Osteocyte (in vitro differentiated cells): ENCODE data around the gene IRX4. TPM values are rescaled to one million over a fixed set of nuclear protein-coding genes. Genes with fewer than 3 reads are reported as not detected.
A peak's percentile ranks its signal among the peaks of the same experiment; 100 is the strongest.

Experiments used
- DNase-seq: peaks from one replicate; pipeline ENCODE4 v3.0.0; 2021; ENCODE audit warnings: mixed read lengths; ENCODE audit not compliant: unreplicated experiment; ENCODE audit errors: extremely low spot score
- H3K27ac Mint-ChIP-seq: one replicate; pipeline ENCODE4 v1.8.0; 2021; ENCODE audit warnings: mild to moderate bottlenecking, mixed read lengths; ENCODE audit not compliant: unreplicated experiment
- H3K27me3 Mint-ChIP-seq: one replicate; pipeline ENCODE4 v1.8.0; 2021; ENCODE audit warnings: mixed read lengths; ENCODE audit not compliant: unreplicated experiment
- H3K36me3 Mint-ChIP-seq: one replicate; pipeline ENCODE4 v1.8.0; 2021; ENCODE audit warnings: mixed read lengths; ENCODE audit not compliant: unreplicated experiment
- H3K4me1 Mint-ChIP-seq: one replicate; pipeline ENCODE4 v1.8.0; 2021; ENCODE audit warnings: mixed read lengths; ENCODE audit not compliant: unreplicated experiment
- H3K4me3 Mint-ChIP-seq: one replicate; pipeline ENCODE4 v1.8.0; 2021; ENCODE audit warnings: mild to moderate bottlenecking, moderate library complexity, mixed read lengths; ENCODE audit not compliant: unreplicated experiment
- H3K9me3 Mint-ChIP-seq: one replicate; pipeline ENCODE4 v1.8.0; 2021; ENCODE audit warnings: mixed read lengths; ENCODE audit not compliant: unreplicated experiment
- CTCF ChIP-seq: fragments of 200-600 bp; sonication (generic); IDR thresholded peaks from 2 replicates; pipeline ENCODE4 v1.5.0; 2021; ENCODE audit warnings: antibody characterized with exemption, mild to moderate bottlenecking, moderate library complexity
- total RNA-seq: library from RNA; stranded (reverse); gene quantifications from 2 replicates; pipeline ENCODE4 v1.2.1, GENCODE V29; 2021

IRX4 gene
- total RNA-seq, 1 donor from 2014 or later = not detected

GRCh38 chr5:1878050-1878849 is 4.5 kb downstream of the IRX4 start:
- no peak overlapping the region for H3K27ac Mint-ChIP-seq
- H3K4me3 Mint-ChIP-seq = no peak overlapping the region

GRCh38 chr5:1877103-1878049 is 5.3 kb downstream of the IRX4 start:
- no peak overlapping the region for H3K4me3 Mint-ChIP-seq
- DNase-seq = no peak
- H3K36me3 Mint-ChIP-seq = no peaks in the 10 kb centered on the region
- H3K9me3 Mint-ChIP-seq = no peaks in the 10 kb centered on the region
- peaks cover 59% of the 10 kb centered on the region for H3K27me3 Mint-ChIP-seq
- H3K4me1 Mint-ChIP-seq = peaks cover 11% of the 10 kb centered on the region
- TF ChIP-seq CTCF = no peak
- no peak overlapping the region for H3K27ac Mint-ChIP-seq

More at GRCh38 chr5:1878050-1878849, 4.5 kb downstream of the IRX4 start:
- Mint-ChIP-seq H3K36me3 (no peaks in the 10 kb centered on the region), H3K27me3 (peaks cover 54% of the 10 kb centered on the region), H3K4me1 (peaks cover 13% of the 10 kb centered on the region), H3K9me3 (no peaks in the 10 kb centered on the region)
- no peak for DNase-seq
- TF ChIP-seq CTCF = no peak

- Mint-ChIP-seq H3K27ac (no peak overlapping the region), H3K4me1 (peaks cover 11% of the 10 kb centered on the region), H3K36me3 (no peaks in the 10 kb centered on the region), H3K27me3 (peaks cover 62% of the 10 kb centered on the region), H3K9me3 (no peaks in the 10 kb centered on the region), H3K4me3 (no peak overlapping the region)
- DNase-seq = no peak
- no peak for TF ChIP-seq CTCF
These were observed 6.1 kb downstream of the IRX4 start for GRCh38 chr5:1876660-1877064.

- H3K27me3 Mint-ChIP-seq = peaks cover 58% of the 10 kb centered on the region
These were observed 6.7 kb downstream of the IRX4 start for GRCh38 chr5:1875843-1876659.

More at GRCh38 chr5:1875843-1876659, 6.7 kb downstream of the IRX4 start:
- no peak for TF ChIP-seq CTCF
- H3K4me3 Mint-ChIP-seq = peak overlapping the region; percentile 60
- DNase-seq = no peak
- no peaks in the 10 kb centered on the region for H3K36me3 Mint-ChIP-seq
- no peaks in the 10 kb centered on the region for H3K9me3 Mint-ChIP-seq
- peaks cover 11% of the 10 kb centered on the region for H3K4me1 Mint-ChIP-seq
- H3K27ac Mint-ChIP-seq = no peak overlapping the region
